HG03064 (cell line): ENCODE results near the gene FAM120AOS.
"Not testable (repeated sequence)": the region's sequence is repeated elsewhere in the genome, so short reads cannot be mapped to it uniquely, and the experiment has no call there.

ENCODE experiments used
- ATAC-seq: cut with Tn5 transposase; IDR thresholded peaks from one replicate; pipeline ENCODE4 v1.9.1; 2021; ENCODE audit warnings: low read depth; ENCODE audit not compliant: unreplicated experiment

Gene FAM120AOS

DNA sequence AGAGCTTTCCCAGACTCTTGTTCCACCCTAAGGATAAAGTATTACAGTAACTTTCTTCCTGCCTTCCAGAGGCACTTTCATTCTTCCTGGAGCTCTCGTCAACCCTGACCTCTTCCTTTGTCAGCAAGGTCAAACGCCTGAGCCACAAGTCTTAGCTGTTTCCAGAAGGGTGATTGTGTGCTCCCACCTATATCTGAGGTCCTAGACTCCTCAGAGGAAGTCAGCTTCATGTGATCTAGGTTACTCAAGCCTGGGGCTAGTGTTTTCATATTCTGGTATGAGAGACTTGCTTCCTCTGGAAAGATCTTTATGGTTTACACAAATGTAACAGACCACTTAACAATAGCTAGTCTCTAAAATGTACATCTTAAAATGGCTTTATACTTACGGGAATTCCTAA, 7.3 kb downstream of the FAM120AOS start:
- no peak for ATAC-seq

GRCh38 chr9:93440896-93441580, 12.3 kb downstream of the FAM120AOS start:
- ATAC-seq, result no peak

GRCh38 chr9:93439301-93439700, 14.1 kb downstream of the FAM120AOS start:
- not testable (repeated sequence) for ATAC-seq

DNA sequence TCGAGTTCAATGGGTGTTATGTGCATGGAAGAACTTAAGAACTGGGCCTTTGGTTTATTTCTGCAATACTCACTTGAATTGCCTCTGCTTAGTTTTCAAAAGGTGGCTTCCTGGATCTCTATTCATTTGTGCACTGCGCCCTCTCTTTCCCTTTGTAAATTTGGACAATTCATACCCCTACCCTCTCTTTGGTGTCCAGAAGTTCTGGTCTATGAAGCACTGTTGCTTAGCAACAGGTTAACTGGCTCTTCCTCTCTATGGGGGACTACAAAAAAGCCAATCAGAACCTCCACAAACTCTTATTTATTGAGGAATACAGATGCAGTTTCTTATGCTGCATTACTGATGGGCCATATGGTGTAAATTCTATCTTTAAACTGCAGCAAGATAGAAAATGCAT, 15.4 kb downstream of the FAM120AOS start:
- no peak for ATAC-seq

- ATAC-seq, result no peak
Measured at GRCh38 chr9:93436655-93437407, 16.6 kb downstream of the FAM120AOS start.

- ATAC-seq, result no peak
Measured at GRCh38 chr9:93436218-93436617, 17.2 kb downstream of the FAM120AOS start.

DNA sequence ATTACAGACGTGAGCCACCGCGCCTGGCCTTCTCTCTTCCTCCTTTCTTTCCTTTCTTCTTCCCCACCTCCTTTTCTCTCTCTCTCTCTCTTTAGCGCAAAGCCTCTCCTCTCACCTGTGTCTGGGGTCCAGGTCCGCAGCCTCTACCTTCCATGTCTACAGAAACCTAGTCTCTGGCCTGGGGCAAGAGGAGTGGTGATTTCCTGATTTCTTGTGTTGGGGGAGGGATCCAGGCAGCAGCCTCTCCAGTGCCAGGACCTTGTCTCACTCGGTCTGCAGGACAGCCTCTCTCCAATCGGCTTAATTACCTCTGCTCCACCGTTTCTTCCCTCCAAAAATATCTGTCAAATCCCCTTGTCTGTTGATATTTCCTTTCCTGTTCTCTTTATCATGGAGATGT, 18.0 kb downstream of the FAM120AOS start:
- ATAC-seq, result no peak

DNA sequence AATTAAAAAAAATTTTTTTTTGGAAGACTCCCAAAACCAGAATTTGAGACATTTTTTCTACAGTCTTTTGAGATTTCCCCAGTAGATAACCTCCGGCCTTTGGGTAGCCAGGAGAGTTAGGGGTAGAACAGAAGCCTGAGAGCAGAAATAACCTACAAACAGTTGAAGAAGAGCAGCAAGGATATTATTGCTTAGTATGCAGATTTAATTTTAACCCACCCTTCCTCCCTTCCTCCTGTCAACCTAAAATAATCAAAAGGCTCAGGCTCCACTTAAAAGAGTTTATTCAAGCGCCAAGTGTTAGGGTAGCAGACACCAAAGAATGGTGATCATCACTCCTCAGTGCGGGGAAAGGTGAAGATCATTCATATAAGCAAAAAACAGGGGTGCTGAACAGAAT, 19.3 kb downstream of the FAM120AOS start:
- no peak for ATAC-seq

DNA sequence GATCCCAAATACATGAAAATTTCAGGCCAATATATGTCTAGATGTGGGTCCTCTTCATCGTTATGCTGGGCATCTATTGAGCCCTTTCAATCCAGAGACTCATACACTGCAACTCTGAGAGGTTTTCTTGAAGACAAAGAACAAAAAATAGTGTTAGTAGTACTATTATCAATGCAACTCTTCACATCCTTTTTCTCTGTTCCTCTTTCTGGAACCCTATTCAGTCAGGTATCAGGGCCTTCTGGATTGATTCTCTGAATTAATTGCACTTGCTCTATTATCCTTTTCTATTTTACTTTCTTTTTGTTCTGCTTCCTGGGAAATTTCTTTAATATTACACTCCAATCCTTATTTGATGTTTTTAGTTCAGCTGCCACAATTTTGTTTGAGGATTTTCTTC, 20.4 kb downstream of the FAM120AOS start:
- ATAC-seq, result no peak

- ATAC-seq, result no peak
Measured at GRCh38 chr9:93431539-93432105, 21.8 kb downstream of the FAM120AOS start.

DNA sequence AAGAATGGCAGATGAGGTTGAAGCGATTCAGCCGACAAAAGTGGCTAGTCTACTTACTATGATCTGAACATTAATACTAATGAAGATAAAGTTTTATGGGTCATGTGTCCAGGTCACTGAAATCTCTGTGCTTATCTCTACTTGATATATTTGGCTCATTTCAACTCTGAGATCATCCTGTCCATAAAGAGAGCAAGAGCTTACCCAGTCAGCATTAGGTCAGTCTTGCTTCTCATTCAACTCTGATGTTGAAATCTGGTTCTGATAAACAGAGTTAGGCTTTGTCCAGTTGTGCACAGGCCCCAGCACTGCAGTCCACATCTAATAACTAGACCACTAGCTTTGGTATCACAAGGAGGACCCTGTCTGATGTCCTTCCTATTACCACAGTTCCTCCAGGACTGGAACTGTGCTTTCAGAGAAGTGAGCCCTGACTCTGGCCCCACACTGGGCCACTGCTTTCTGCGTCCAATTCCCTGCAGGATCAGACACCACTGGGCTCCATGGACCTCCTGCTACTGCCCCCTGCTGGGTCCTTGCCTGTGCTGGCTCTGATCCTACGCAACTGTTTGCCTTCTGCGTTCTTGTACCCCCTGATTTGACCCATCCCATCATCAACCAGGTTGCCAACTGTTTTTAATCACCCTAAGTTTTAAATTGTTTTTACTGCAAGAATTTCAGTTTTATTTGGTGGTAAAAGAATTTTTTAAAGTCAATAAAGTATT, 25.6 kb downstream of the FAM120AOS start:
- ATAC-seq, result no peak

GRCh38 chr9:93422977-93423616, 30.3 kb downstream of the FAM120AOS start:
- no peak for ATAC-seq

DNA sequence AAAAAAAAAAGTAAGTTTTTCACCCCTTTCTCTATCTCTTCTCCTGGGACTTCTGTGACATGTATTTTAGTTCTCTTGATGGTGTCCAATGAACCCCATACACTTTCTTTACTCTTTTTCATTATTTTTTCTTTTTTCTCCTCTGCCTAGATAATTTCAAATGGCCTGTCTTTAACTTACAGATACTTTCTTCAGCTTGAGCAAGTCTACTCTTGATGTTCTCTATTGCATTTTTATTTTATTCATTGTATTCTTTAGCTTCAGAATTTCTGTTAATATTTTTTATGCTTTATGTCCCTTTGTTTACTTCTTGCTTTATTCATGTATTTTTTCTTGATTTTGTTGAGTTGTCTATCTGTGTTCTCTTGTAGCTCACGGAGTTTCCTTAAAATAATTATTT, 34.4 kb downstream of the FAM120AOS start:
- no peak for ATAC-seq

GRCh38 chr9:93417538-93417937, 35.8 kb downstream of the FAM120AOS start:
- ATAC-seq, result no peak

DNA sequence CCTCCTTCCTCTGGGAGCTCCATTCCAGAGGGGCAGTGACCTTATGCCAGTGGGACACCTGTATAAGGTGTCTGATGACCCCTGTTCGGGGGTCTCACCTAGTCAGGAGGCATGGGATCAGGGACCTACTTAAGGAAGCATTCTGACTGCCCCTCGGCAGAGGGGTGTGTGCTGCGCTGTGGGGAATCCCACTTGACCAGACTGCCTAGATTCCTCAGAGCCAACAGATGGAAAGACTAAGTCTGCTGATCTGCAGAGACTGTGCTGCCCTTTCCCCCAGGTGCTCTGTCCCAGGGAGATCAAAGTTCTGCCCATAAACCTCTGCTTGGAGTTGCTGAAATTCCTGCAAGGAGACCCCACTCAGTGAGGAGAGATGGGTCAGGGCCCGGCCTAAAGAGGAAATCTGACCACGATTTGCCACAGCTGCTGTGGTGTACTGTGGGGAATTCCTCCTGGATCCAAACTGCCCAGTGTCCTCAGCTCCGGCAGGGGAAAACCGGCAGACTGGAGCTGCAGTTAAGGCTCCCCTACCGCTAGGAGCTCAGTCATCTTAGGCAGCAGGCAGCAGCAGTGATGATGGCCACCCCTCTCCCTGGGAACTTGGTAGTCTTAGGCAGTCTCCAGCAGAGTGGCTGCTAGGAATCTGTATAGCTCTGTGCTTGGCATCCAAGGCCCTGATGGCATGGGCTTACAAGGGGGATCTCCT, 36.7 kb downstream of the FAM120AOS start:
- ATAC-seq, result no peak

GRCh38 chr9:93415176-93415690, 38.1 kb downstream of the FAM120AOS start:
- ATAC-seq, result no peak

DNA sequence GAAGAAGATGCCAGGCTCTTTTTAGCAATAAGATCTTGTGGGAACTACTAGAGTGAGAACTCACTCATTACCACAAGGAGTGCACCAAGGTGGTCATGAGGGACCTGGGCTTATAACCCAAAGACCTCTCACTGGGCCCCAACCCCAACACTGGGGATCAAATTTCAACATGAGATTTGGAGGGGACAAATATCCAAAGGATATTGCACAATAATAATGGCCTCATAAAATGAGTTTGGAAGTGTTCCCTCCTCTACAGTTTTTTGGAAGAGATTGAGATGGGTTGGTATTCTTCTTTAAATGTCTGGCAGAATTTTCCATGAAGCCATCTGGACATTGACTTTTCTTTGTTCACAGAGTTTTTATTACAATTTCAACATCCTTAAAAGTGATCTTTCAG, 39.9 kb downstream of the FAM120AOS start:
- no peak for ATAC-seq

DNA sequence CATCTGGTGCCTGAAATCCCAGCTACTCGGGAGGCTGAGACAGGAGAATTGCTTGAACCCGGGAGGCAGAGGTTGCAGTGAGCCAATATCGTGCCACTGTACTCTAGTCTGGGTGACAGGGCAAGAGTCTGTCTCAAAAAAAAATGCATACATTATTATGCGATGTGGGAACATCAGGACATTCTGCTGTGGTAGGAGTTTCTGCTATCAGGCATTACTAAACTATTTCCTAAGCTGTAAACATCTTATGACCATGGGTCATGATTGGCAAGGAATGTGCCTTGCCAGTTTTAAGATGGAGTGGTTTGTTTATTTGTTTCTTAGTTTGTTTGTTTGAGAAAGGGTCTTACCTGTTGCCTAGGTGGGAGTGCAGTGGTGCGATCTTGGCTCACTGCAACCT, 47.0 kb downstream of the FAM120AOS start:
- no peak for ATAC-seq

GRCh38 chr9:93398471-93398870, 54.9 kb downstream of the FAM120AOS start:
- ATAC-seq, result no peak
